Endothelial cell of umbilical vein (primary cell): ENCODE measurements around the gene ANO6.

Experiments used
- EZH2 ChIP-seq: IDR thresholded peaks from 2 replicates; pipeline ENCODE4 v1.6.1; 2012; ENCODE audit warnings: borderline replicate concordance, low read depth, mild to moderate bottlenecking, moderate library complexity, low read length, inconsistent platforms; ENCODE audit not compliant: severe bottlenecking
- MYC ChIP-seq: IDR thresholded peaks from one replicate; pipeline ENCODE4 v1.6.1; 2011; ENCODE audit warnings: mild to moderate bottlenecking, low read depth, low read length
- POLR2AphosphoS5 ChIP-seq: IDR thresholded peaks from 2 replicates; pipeline ENCODE4 v1.6.1; 2012; ENCODE audit warnings: low read depth, mild to moderate bottlenecking, control low read depth, low read length, moderate library complexity; ENCODE audit not compliant: insufficient read depth
- TF ChIP-seq, protein P1 (sequence below), 2 donors: IDR thresholded peaks; 1 replicate in 1 of 2; 2 replicates in 1 of 2; pipeline ENCODE4 v1.5.1; 2011; ENCODE audit warnings: low read length in 2 of 2, mild to moderate bottlenecking in 2 of 2, moderate library complexity in 2 of 2, control low read depth in 1 of 2, inconsistent platforms in 1 of 2, low read depth in 1 of 2; ENCODE audit not compliant: insufficient read depth in 1 of 2; ENCODE audit errors: extremely low read depth in 1 of 2

DNA sequence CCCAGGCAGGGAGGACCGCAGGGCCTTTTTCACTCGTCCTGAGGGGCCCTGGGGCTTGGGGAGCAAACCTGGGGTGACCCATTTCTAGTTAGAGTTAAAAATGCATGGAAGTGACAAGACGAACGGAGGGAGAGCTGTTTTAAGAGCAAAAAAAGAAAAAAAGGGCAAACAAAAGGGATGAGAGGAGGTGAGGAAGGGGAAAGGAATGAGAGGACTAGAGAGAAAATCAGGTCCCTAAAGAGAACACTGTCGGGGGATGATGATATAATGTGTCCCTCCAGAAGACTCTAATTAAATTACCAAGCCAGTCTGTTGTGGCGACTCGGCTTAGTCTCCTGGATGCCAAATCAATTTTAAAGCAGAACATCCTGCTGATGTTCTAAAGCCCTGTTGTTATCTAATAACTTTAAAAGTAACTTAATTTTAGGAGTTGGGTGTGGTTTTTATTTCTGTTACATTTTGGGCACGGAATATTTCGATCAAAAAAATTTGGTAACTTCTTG, 1.1 kb downstream of the ANO6 start:
- TF ChIP-seq, protein P1, sequence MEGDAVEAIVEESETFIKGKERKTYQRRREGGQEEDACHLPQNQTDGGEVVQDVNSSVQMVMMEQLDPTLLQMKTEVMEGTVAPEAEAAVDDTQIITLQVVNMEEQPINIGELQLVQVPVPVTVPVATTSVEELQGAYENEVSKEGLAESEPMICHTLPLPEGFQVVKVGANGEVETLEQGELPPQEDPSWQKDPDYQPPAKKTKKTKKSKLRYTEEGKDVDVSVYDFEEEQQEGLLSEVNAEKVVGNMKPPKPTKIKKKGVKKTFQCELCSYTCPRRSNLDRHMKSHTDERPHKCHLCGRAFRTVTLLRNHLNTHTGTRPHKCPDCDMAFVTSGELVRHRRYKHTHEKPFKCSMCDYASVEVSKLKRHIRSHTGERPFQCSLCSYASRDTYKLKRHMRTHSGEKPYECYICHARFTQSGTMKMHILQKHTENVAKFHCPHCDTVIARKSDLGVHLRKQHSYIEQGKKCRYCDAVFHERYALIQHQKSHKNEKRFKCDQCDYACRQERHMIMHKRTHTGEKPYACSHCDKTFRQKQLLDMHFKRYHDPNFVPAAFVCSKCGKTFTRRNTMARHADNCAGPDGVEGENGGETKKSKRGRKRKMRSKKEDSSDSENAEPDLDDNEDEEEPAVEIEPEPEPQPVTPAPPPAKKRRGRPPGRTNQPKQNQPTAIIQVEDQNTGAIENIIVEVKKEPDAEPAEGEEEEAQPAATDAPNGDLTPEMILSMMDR (IDR thresholded peaks at IDR 0.05; ENCODE audit: extremely low read depth in 1 of 2, insufficient read depth in 1 of 2, low read depth in 1 of 2, low read length in 2 of 2) = no peak
- no peak for TF ChIP-seq MYC
- no peak for TF ChIP-seq EZH2
- TF ChIP-seq POLR2AphosphoS5 = no peak
